Spinal cord (tissue), 10 donors: ENCODE data around the gene HSBP1L1. TPM values are rescaled to one million over a fixed set of nuclear protein-coding genes. Genes with fewer than 3 reads are reported as not detected.

ENCODE experiments used
- DNase-seq, 6 donors: peaks; one replicate each; pipeline versions ENCODE4 v3.0.0 to v3.0.0-alpha.2; 2013 to 2015; ENCODE audit warnings: low spot score in 6 of 6, low read depth in 4 of 6
- H3K27ac ChIP-seq: one replicate; pipeline ENCODE4 v1.5.1; 2013; ENCODE audit warnings: low read depth, low read length, control low read depth
- H3K27me3 ChIP-seq: one replicate; pipeline ENCODE4 v1.6.1; 2013; ENCODE audit warnings: low read length; ENCODE audit not compliant: control insufficient read depth, insufficient read depth
- H3K36me3 ChIP-seq: one replicate; pipeline ENCODE4 v1.6.1; 2013; ENCODE audit warnings: low read length; ENCODE audit not compliant: control insufficient read depth, insufficient read depth
- H3K4me1 ChIP-seq: one replicate; pipeline ENCODE4 v1.6.1; 2013; ENCODE audit warnings: low read length; ENCODE audit not compliant: control insufficient read depth, insufficient read depth
- H3K4me3 ChIP-seq: one replicate; pipeline ENCODE4 v1.5.1; 2013; ENCODE audit warnings: low read depth, low read length, control low read depth
- H3K9me3 ChIP-seq: one replicate; pipeline ENCODE4 v1.6.1; 2013; ENCODE audit warnings: low read length; ENCODE audit not compliant: control insufficient read depth, insufficient read depth
- WGBS: methylation state at CpG from one replicate; pipeline ENCODE4 v1.1.5; 2013; ENCODE audit warnings: missing lambda C conversion rate; ENCODE audit not compliant: insufficient coverage; 5-methylcytosine and 5-hydroxymethylcytosine counted together
- polyA plus RNA-seq, 2 donors: library from polyadenylated mRNA; unstranded; fragments of 120-200 nt; gene quantifications; one replicate each; pipeline ENCODE4 v1.2.1, GENCODE V29; 2013; ENCODE audit not compliant: insufficient read length in 2 of 2
- total RNA-seq, 2 donors: library from RNA; depleted of rRNA in 1 of 2; stranded (reverse); fragments of 120-200 nt in 1 of 2; fragments of >200 nt in 1 of 2; gene quantifications; one replicate each; pipeline versions ENCODE4 v1.2.3 to v1.2.4, GENCODE V29; 2013 to 2014
- donor health status: healthy.

Gene HSBP1L1
- total and polyA plus RNA-seq, 4 donors = 5.2 to 27.3 (median 18.3) TPM

- H3K27me3 ChIP-seq = no peaks in the 10 kb centered on the region
- no peak for DNase-seq
- peaks cover 30% of the 10 kb centered on the region for H3K36me3 ChIP-seq
- no CpG with 5 or more reads among the region's 2 CpGs for whole genome bisulfite sequencing
- peaks cover 23% of the 10 kb centered on the region for H3K4me1 ChIP-seq
- H3K4me3 ChIP-seq = no peak overlapping the region
- H3K9me3 ChIP-seq = peaks cover 6% of the 10 kb centered on the region
- no peak overlapping the region for H3K27ac ChIP-seq
Measured at GRCh38 chr18:79930020-79930642, 34.3 kb upstream of the HSBP1L1 start.

GRCh38 chr18:79931475-79931874, 33.0 kb upstream of the HSBP1L1 start:
- H3K27ac ChIP-seq = no peak overlapping the region
- no peak for DNase-seq
- no CpG with 5 or more reads among the region's 2 CpGs for WGBS
- peaks cover 36% of the 10 kb centered on the region for H3K36me3 ChIP-seq
- H3K4me1 ChIP-seq = peaks cover 16% of the 10 kb centered on the region
- no peaks in the 10 kb centered on the region for H3K27me3 ChIP-seq
- H3K9me3 ChIP-seq = peaks cover 6% of the 10 kb centered on the region
- no peak overlapping the region for H3K4me3 ChIP-seq

- H3K36me3 ChIP-seq = peaks cover 37% of the 10 kb centered on the region
- peaks cover 5% of the 10 kb centered on the region for H3K4me1 ChIP-seq
- H3K27me3 ChIP-seq = no peaks in the 10 kb centered on the region
- WGBS = 100% methylated on average over 1 of the region's 3 CpGs
- DNase-seq = peak in 1 of 6 donors; percentile 9
- H3K9me3 ChIP-seq = peaks cover 6% of the 10 kb centered on the region
- no peak overlapping the region for H3K4me3 ChIP-seq
- H3K27ac ChIP-seq = no peak overlapping the region
Measured at GRCh38 chr18:79932907-79933306, 31.5 kb upstream of the HSBP1L1 start.

GRCh38 chr18:79933765-79934164, 30.7 kb upstream of the HSBP1L1 start:
- Histone ChIP-seq H3K9me3 (peaks cover 6% of the 10 kb centered on the region), H3K27ac (no peak overlapping the region), H3K4me1 (peaks cover 5% of the 10 kb centered on the region), H3K4me3 (no peak overlapping the region), H3K27me3 (no peaks in the 10 kb centered on the region), H3K36me3 (peaks cover 40% of the 10 kb centered on the region)
- DNase-seq = peak in 1 of 6 donors; percentile 18
- 69% methylated on average over 6 of the region's 10 CpGs for WGBS

GRCh38 chr18:79934311-79935097, 29.9 kb upstream of the HSBP1L1 start:
- Histone ChIP-seq H3K4me1 (peaks cover 5% of the 10 kb centered on the region), H3K27ac (no peak overlapping the region), H3K36me3 (peaks cover 36% of the 10 kb centered on the region), H3K9me3 (peaks cover 5% of the 10 kb centered on the region), H3K27me3 (no peaks in the 10 kb centered on the region), H3K4me3 (no peak overlapping the region)
- DNase-seq = peak in 2 of 6 donors; percentile 52 to 65
- 49% methylated on average over 7 of the region's 8 CpGs for WGBS

GRCh38 chr18:79935098-79935480, 29.4 kb upstream of the HSBP1L1 start:
- peaks cover 5% of the 10 kb centered on the region for H3K4me1 ChIP-seq
- H3K9me3 ChIP-seq = peaks cover 5% of the 10 kb centered on the region
- H3K27me3 ChIP-seq = no peaks in the 10 kb centered on the region
- whole genome bisulfite sequencing = 93% methylated on average over 3 of the region's 5 CpGs
- H3K27ac ChIP-seq = no peak overlapping the region
- no peak for DNase-seq
- no peak overlapping the region for H3K4me3 ChIP-seq
- peaks cover 38% of the 10 kb centered on the region for H3K36me3 ChIP-seq

GRCh38 chr18:79935499-79935898, 28.9 kb upstream of the HSBP1L1 start:
- Histone ChIP-seq H3K4me3 (no peak overlapping the region), H3K27ac (no peak overlapping the region), H3K4me1 (peaks cover 5% of the 10 kb centered on the region), H3K36me3 (peaks cover 42% of the 10 kb centered on the region), H3K9me3 (peaks cover 5% of the 10 kb centered on the region), H3K27me3 (no peaks in the 10 kb centered on the region)
- DNase-seq = no peak
- WGBS = 100% methylated on average over 3 of the region's 3 CpGs

GRCh38 chr18:79935925-79936324, 28.5 kb upstream of the HSBP1L1 start:
- WGBS = 100% methylated on average over 6 of the region's 6 CpGs
- H3K36me3 ChIP-seq = peaks cover 46% of the 10 kb centered on the region
- no peak for DNase-seq
- H3K27ac ChIP-seq = no peak overlapping the region
- H3K9me3 ChIP-seq = peaks cover 4% of the 10 kb centered on the region
- H3K27me3 ChIP-seq = no peaks in the 10 kb centered on the region
- peaks cover 5% of the 10 kb centered on the region for H3K4me1 ChIP-seq
- H3K4me3 ChIP-seq = no peak overlapping the region

GRCh38 chr18:79936641-79937040, 27.8 kb upstream of the HSBP1L1 start:
- Histone ChIP-seq H3K4me3 (no peak overlapping the region), H3K4me1 (peaks cover 5% of the 10 kb centered on the region), H3K27me3 (no peaks in the 10 kb centered on the region), H3K36me3 (peaks cover 53% of the 10 kb centered on the region), H3K27ac (no peak overlapping the region), H3K9me3 (no peaks in the 10 kb centered on the region)
- WGBS = 100% methylated on average over 2 of the region's 12 CpGs
- DNase-seq = no peak
